ENCODE results near the gene FOXL3.

FOXL3 gene

DNA sequence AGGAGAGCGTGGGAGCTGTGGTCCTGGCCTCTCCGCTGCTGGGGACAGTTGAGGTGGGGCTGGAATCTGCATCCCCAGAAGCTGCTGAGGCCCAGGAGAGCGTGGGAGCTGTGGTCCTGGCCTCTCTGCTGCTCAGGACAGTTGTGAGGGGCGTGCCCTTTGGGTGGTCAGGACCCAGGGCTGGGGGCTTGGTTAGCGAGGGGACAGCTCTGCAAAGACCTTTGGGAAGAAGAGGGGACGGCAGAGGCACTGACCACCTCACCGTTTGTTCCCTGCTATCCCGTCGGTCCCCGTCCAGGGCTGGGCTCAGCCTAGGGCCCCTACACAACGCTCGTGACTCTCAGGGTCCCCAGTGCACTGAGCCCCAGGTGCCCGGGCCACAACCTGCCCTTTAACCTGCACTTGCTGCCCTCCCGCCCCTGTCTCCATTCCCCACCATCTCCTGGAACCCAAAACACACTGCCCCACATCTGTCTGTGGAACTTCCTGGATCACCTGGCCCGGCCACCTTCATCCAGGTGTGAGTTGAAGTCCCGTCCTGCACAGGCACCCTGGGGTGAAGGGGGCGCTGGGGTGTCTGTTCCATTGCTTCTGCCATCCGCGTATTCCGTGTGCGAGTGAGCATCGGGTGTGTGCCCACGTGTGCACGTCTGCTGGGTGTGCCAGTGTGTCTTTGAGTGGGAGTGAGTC, 14.1 kb downstream of the FOXL3 start:
- no peak for DNase-seq

DNA sequence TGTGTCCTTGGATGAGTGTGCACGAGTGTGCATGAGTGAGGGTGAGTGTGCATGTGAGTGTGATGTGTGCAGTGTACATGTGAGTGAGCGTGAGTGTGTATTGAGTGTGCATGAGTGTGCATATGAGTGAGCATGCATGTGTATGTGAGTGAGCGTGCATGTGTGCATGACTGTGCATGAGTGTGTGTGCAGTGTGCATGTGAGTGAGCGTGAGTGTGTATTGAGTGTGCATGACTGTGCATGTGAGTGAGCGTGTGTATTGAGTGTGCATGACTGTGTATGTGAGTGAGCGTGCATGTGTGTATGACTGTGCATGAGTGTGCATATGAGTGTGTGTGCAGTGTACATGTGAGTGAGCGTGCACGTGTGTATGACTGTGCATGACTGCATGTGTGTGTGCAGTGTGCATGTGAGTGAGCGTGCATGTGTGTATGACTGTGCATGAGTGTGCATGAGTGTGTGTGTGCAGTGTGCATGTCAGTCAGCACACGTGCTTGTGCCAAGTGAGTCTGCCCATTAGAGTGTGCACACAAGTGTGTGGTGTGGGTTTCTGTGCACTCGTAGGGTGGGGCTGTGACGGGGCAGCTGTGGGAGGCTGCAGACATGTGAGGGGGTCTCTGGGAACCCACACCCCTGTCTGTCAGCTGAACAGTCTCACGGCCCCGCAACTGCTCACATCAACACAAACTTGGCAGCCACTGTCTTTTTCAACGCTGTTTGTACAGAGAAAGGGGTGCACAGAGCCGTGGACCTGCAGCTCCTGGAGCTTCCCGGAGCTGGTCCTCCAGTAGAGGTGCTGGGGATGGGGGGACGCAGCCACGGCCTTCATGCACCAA, 14.8 kb downstream of the FOXL3 start:
- no peak for DNase-seq

DNA sequence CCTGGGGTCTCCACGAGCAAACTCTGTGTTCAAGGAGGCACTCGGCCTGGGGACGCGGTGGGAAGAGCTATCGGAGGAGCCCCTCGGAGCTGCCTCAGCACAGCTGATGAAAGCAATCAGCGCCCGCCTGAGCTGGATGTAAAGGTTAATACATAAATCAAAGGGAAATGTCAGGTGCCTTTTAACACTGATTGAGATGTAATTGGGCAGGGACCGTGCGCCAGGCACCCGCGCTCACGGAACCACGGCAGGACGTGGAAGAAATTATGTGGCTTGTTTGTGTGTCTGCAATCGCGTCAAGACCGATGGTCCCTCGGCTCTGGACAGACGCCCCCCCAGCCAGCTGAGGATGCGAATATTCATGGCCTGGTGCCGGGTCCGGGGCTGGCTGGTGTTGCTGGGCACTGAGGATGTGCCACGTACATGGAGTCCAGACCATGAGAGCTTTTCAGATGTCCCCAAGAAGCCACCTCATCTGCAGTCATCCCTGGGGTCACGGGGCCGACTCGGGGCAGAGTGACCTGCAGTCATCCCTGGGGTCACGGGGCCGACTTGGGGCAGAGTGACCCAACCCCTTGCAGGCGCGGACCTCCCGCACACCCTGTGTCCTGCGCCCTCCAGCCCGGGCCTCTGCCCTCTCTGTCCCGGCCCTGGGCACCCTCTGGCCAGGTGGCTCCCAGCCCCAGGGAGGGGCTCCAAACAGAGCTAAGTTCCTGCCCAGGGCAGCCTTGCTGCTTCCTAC, 15.6 kb downstream of the FOXL3 start:
- no peak for DNase-seq

DNA sequence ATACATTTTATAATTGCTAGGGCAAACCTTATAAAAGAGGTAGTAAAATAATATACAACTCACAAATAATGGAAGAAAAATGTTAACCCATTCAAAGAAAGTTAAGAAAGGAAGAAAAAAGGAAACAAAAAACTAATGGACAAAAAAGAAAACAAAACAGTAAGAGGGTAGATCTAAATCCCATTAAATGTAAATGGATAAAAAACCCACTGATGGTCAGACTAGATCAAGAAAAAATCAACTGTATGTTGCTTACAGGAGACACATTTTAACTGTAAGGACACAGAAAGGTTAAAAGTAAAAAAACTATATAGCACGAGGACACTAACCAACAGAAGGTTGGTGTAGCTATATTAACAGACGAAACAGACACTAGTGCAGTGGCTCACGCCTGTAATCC, 18.0 kb downstream of the FOXL3 start:
- no peak for DNase-seq

DNA sequence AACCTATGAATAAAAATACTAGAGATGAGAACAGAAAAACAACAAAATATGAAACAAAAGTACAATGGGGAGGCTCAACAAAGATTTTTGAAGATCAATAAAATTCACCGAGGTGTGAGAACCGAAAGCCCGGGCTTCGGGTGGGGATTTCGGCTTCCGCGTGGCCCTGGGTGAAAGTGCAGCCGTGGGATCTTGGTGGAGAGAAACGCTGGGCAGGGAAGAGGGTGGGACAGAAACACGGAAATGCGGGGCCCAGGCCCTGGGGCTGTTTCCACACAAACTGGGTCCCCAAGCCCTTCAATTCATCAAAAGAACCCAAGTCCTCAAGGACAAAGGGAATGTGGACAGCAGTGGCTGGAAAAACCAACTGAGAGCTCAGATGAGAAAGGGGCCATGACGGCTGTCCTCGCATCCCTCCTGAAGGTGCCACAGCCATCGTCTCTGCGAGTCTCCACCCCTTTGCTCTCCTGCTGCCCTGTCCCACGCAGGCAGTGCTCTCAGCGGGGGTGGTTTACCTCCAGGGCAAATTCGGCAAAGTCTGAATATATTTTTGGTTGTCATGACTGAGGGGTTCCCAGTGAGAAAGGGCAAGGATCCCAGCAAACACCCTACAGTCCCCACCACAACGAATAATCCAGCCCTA, 19.7 kb downstream of the FOXL3 start:
- no peak for DNase-seq

DNA sequence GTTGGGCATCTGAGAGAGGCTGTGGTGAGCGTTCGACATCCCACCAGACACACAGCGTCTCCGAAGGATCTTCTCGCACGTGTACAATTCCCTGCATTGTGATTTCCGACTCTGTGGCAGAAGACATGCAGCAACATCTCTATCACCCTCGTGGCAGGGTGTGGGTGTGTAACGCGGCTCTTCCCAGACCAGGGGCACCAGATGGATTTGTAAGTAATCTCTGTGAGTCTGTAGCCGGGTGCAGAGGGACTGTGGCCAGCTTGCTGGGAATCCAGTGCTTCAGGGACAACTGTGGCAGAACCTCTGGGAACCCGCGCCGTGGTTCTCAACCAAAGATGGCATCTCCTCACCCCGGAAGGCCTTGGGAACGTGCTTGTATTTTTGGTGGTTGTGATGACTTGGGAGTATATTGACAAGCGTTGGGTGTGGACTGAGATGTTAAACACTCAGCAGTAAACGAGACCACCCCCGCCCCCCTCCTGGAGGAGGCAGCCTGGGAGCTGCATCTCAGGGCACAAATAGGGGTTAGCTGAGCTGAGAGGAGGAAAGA, 21.2 kb downstream of the FOXL3 start:
- no peak for DNase-seq

DNA sequence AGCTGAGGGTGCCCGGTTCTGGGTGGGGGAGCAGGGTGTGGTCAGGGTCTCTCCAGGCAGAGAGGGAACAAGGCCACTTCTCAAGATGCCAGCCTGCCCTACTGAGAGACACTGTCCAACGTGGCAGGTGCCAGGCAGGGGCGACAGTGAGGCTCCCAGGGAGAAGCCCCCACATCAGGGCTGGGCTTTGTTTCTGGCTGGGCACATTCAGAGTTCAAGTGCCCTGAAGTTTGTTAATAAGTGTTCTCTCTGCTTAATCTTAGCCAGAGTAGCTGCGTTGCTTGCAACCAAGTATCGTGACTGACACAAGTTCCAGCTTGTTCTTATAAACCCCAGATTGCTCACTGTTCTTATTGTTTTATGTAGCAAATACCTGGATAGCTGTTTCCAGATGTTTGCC, 21.8 kb downstream of the FOXL3 start:
- no peak for DNase-seq

DNA sequence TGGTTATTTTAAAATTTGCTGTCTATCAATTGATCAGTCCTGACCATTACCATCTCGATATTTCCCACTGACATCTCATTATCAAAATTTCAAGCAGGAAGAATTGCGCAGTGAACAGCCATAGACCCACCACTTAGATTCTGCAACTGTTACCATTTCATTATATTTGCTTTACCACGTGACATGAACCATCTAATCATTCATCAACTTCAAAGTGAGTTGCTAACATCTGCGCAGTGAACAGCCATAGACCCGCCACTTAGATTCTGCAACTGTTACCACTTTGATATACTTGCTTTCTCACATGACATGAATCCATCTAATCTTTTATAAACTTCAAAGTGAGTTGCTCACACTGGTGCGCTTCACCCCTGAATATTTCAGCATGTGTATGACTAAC, 22.5 kb downstream of the FOXL3 start:
- DNase-seq: no peak

DNA sequence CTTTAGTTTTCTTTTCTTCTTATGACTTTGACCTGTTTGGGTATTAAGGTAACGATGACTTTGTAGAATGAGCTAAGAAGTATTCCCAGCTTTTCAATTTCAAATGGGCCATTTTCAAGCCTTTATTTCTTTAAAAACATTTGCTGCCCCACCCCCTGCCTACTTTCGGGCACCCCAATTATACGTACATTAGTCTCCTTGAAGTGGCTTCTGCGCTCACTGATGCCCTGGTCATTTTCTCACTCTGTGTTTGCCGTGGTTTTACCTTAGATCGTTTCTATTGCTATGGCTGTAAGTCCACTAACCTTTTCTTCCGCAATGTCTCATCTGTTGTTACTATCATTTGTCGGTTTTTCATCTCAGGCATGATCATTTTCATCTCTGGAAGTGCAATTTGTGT, 24.9 kb downstream of the FOXL3 start:
- DNase-seq: no peak

DNA sequence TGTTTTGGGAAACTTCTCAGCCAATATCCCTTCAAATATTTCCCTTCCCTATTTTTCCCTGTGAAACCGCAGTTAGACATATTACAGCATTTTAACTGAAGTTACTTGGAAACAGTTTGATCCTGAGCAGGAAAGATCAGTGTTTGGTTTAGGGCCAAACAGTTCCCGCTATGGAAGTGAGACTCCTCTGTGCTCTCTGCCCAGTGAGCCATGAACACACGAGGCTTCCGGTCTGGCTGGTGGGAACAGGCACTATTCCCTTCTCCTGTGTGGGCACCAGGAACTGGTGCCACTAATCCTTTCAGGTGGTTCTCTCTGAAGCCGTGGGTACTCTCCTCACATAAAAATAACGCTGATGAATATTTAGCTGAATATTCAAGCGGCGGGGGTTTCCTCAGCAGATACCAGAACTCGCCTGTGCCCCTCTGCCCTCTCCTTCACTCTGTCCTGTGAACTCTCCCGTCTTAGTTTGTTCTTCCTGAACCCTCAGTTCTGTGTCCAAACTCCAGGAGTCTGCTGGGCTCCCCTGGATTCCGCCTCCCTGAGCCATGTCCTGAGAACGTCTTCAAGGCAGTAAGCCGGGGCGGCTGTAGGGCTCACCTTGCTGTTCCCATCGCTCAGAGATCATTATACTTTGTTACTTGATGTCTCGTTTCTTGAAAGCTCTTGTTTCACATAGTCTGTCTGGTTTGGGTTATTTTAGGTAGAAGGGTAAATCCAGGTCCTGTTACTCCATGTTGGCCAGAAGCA, 25.7 kb downstream of the FOXL3 start:
- DNase-seq: no peak

DNA sequence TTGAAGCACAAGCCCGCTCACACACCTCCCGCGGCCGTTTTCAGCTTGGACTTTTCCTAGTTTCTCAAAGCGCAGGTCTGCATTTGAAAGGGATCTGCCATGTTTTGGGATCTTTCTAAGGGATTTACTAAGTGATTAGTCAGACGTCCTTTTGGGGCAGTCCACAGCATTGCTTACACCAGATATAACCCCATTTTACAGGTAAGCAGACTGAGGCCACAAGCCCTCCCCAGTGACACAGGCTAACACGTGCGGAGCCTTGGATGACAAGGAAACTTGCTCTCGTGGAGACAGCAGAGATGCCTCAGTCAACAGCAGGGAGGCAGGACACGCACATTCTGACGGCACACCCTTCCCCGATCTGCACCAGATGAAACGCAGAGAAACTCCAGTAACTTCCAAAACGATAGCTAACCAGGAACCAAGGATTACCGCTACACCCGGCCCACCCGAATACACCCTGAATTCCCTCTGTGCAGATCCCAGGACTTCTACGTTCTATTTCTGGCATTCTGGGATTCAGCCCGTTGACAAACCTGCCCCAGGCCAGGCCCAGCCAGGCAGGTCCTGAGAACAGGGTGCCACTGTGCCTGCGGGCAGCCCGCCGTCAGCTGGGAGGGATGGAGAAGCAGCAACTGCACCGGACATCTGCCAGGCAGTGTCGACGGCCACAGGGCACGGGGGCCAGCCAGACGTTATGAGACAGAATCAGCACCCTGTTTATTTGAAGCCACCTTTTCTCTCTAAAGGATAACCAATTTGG, 27.9 kb downstream of the FOXL3 start:
- DNase-seq: no peak

DNA sequence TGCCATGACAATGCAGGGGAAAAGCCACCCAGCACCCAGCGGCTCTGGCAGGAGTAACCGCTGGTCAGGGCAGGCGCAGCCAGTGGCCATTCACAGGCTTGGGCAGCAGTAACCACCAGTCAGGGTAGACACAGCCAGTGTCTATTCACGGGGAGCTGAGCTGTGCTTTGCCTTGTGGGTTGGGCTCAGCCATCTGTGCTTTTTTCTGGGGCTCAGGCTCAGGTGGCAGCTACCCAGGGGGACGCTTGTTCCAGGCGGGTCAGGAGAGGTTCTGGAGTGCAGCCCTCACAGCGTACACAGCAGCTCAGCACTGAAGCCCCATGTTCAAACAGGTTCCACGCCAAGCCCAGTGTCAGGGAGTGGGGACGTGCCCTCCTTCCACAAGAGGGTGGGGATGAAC, 28.5 kb downstream of the FOXL3 start:
- no peak for DNase-seq

DNA sequence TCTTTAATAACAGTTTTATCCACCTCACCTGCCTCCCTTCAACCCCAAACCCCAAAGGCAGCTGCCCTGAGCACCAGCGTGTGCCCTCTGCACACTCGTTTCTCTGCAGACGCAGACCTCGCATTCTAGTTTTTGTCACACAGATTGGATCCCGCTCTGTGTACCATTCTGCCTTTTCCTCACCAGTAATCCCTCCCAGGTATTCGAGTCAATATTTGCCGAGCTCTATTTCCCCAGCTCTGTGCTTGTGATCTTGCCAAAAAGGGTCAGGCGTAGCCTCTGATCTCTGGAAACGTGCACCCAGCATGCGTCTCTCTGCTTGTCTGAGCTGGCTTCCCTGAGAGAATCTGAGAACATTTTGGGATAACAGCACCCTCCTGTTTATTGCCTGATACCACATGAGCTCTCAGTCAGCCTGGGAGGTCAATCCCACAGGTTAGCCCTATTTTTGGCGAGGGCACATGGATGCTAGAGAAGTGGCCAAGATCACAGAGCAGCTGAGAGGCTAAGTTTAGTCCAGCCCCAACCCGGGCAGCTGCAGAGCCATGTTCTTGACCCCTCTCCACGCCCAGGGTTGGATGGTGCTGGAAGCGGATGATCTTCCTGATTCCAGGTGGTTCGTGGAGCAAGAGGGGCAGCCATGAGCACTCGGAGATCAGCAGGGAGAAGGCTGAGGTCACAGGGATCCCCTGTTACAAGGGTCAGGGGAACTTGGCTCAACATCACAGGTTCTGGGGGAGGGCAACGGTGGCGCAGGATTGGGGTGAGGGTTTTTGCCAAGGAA, 29.1 kb downstream of the FOXL3 start:
- no peak for DNase-seq

DNA sequence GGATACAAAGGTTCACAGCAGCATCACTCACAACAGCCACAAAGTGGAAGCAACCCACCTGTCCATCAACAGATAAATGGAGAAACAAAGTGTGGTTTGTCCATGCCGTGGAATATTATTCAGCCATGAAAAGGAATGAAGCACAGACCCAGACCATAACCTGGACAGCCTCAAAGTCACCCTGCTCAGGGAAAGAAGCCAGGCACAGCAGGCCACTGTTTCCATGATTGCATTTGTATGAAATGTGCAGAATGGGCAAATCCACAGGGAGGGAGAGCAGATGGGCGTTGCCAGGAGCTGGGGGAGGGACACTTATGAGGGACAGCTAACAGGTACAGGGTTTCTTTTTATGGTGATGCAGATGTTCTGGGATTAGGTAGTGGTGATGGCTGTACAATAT, 30.3 kb downstream of the FOXL3 start:
- no peak for DNase-seq

DNA sequence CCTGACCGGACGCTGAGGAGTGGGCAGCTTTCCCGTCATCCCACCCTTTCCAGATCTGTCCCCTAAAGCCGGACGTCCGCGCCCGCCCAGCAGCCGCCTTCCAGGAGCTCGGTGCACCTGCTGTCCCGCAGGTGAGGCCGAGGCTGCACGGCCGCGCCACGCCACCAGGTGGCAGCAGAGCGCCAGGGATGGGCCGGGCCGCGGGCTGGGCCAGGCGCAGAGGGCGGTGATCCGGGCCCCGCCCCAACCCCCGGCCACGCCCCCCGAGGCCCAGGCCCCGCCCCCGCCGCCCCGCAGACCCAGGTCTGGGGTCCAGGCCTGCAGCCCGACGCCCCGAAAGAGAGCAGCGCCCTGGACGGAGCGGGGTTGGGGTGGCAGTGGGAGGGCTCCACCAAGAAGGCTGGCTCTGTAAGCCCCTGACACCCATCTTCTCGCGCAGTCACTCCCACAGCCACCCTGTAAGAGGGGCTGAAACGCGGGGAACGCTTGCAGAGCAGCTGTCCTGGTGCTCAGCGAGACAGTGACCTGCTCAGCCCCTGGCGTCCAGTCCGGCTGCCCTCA, 32.2 kb downstream of the FOXL3 start:
- DNase-seq: peak; percentile 50 to 54

DNA sequence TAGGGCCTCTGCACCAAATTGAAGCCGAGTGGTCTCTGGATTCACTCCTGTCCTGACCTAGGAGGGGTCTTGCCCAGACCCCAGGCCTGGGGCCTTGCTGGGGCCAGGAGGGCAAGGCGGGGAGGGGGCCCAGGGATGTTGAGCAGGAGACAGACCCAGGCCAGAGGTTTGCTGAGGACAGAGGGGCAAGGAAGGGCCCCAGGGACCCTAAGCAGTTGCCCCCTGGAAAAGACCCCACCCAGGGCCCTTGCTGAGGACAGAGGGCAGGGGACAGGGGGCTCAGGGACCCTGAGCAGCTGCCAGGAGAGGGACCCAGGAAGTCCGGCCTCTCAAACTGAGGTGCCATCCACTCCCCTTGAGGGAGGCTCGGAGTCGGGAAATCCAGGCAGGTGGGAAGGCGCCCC, 32.7 kb downstream of the FOXL3 start:
- DNase-seq: no peak

DNA sequence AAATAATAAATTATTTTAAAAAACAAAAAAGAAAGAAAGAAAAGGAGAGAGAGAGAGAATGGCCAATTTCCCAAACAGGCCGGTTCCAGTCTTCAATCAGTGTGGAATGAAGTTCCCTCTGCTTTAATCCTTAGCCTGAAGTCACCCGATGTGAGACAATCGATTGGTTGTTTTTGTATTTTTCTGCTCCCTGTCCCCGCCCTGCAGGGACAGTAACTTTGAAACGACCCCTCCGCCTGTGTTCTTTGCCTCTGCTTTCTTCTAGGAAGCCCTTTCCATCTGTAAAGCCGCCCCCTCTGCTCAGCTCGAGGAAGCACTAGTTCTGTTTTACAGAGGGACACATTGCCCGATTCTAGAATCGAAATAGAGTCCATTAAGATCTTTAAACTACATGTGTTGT, 33.4 kb downstream of the FOXL3 start:
- DNase-seq: no peak

DNA sequence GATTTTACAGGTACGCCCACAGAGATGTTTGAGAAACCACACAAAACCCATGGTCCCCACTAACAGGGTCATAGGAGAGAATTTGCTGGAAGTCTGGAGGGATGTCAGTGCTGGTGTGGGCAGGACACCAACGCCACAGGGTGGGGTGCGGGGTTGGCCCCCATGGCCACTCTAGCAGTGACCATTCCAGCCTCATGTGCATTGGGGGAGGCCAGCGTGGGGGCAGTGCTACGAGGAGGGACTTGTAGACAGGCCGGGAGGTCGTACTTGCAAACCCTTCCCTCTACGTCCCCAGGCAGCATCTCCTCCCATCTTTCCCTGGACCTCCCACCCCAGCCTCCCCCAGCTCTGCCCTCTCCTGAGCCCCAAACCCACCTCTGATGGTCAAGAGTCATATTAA, 34.0 kb downstream of the FOXL3 start:
- DNase-seq: no peak

DNA sequence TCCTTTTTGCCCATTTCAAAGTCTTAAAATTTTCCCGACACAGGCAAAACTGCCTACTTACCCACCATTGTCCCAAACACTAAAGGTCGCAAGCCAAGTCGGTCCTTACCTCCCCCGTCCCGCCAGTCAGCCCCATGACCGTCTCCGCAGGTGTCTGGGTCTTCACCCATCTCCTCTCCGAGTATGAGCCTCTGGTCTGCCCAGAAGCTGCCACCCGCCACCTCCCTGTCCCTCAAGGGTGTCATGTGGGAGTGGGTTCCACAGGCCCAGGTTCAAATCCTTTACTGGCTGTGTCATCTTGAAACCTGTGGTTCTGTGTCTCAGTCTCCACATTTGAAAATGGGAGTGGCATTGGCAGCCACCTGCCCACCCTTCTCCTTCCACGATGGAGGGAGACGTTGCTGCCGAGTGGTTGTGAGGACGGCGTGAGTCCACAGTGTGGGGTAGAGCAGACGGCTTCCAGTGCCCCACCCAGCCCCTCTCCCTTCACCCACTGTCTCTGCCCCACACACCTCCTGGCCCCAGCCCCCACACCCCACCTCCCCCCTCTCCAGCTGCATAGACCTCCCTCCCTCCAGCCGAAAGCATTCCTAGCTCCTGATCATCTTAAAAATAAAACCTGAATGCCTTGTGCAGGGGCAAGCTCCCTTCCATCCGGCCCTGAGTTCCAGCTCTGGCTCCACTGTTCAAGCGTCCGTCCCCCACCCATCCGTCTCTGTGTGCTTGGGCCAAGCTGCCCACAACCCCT, 35.3 kb downstream of the FOXL3 start:
- DNase-seq: no peak

DNA sequence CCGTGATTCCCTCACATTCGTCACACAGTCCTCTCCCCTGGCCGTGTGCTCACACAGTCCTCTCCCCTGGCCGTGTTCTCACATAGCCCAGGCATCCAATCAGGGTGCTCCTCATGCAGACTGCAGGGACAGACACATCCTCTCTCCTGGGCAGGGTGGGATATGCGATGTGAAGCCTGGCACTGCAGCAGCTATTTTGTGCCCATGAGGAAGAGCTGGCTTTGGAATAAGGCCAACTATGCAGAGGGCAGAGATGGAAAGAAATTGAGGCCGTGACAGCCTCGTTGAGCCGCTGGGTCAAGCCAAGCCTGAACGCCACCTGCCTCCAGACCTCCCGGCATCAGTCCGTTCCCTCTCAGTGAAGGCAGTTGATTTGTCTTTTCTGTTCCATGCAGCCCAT, 35.8 kb downstream of the FOXL3 start:
- DNase-seq: no peak
